Left renal pelvis (tissue), 4 donors: ENCODE results near the gene COX17. TPM values are rescaled to one million over a fixed set of nuclear protein-coding genes. Genes with fewer than 3 reads are reported as not detected.

Source experiments
- DNase-seq, 4 donors: peaks; one replicate each; pipeline ENCODE4 v3.0.0-alpha.2; 2013; ENCODE audit warnings: low read depth in 4 of 4, low spot score in 3 of 4
- polyA plus RNA-seq, 4 donors: library from polyadenylated mRNA; unstranded; fragments of 120-200 nt; gene quantifications; one replicate each; pipeline ENCODE4 v1.2.1, GENCODE V29; 2013; ENCODE audit not compliant: insufficient read length in 4 of 4

The COX17 gene
- polyA plus RNA-seq, 4 donors: 20.7 to 64.0 (median 48.0) TPM

- DNase-seq: no peak
These were observed 1.9 kb downstream of the COX17 start for GRCh38 chr3:119675188-119675874.

GRCh38 chr3:119673875-119674274 is 3.3 kb downstream of the COX17 start:
- DNase-seq: no peak

- no peak for DNase-seq
These were observed 4.4 kb downstream of the COX17 start for GRCh38 chr3:119672776-119673175.

GRCh38 chr3:119669906-119670570 is 7.2 kb downstream of the COX17 start:
- no peak for DNase-seq

GRCh38 chr3:119665954-119666559 is 11.1 kb downstream of the COX17 start:
- no peak for DNase-seq

- no peak for DNase-seq
These were observed 12.3 kb downstream of the COX17 start for GRCh38 chr3:119664850-119665379.

GRCh38 chr3:119664370-119664769 is 12.8 kb downstream of the COX17 start:
- DNase-seq: no peak

GRCh38 chr3:119663885-119664284 is 13.3 kb downstream of the COX17 start:
- no peak for DNase-seq

- DNase-seq: no peak
These were observed 14.4 kb downstream of the COX17 start for GRCh38 chr3:119662604-119663373.

GRCh38 chr3:119660474-119661440 is 16.4 kb downstream of the COX17 start, which contains the start of gene POPDC2:
TSS of gene POPDC2 (minus strand) at chr3:119660589. CDS start at chr3:119660423, 166 bp downstream.
- no peak for DNase-seq

- DNase-seq: no peak
These were observed 17.5 kb downstream of the COX17 start for GRCh38 chr3:119659606-119660291.

GRCh38 chr3:119658994-119659393 is 18.2 kb downstream of the COX17 start:
- no peak for DNase-seq

GRCh38 chr3:119657887-119658702 is 19.1 kb downstream of the COX17 start:
- DNase-seq: no peak

- no peak for DNase-seq
These were observed 23.3 kb downstream of the COX17 start for GRCh38 chr3:119653876-119654275.

GRCh38 chr3:119652306-119653033 is 24.7 kb downstream of the COX17 start:
- no peak for DNase-seq

GRCh38 chr3:119649761-119650160 is 27.4 kb downstream of the COX17 start:
- no peak for DNase-seq

- no peak for DNase-seq
These were observed 29.2 kb downstream of the COX17 start for GRCh38 chr3:119647843-119648575.
